ENCODE results near the gene COL6A3.

GRCh38 chr2:237298151-237299118 is 115.5 kb downstream of the COL6A3 start:
- TF ChIP-seq ZNF585B (tag by site-specific recombination; IDR thresholded peaks at IDR 0.05) (no peak), ZBTB1 (tag by site-specific recombination; IDR thresholded peaks at IDR 0.05) (no peak), HOXA7 (CRISPR knock-in tag; IDR thresholded peaks at IDR 0.05; ENCODE audit: borderline replicate concordance) (no peak), ZNF560 (tag by site-specific recombination; IDR thresholded peaks at IDR 0.05; ENCODE audit: borderline replicate concordance) (no peak), ZNF140 (tag by site-specific recombination; IDR thresholded peaks at IDR 0.05) (no peak), ZNF324 (tag by site-specific recombination; IDR thresholded peaks at IDR 0.05) (no peak), ZNF48 (tag by site-specific recombination; IDR thresholded peaks at IDR 0.05) (no peak), ZNF501 (tag by site-specific recombination; IDR thresholded peaks at IDR 0.05) (no peak), EGR2 (tag by site-specific recombination; IDR thresholded peaks at IDR 0.05; ENCODE audit: low read depth) (no peak), KLF8 (tag by site-specific recombination; IDR thresholded peaks at IDR 0.05) (peak; percentile 66), ZNF292 (tag by site-specific recombination; IDR thresholded peaks at IDR 0.05; ENCODE audit: borderline replicate concordance, low read depth) (no peak), TCF7L2 (IDR thresholded peaks at IDR 0.05; ENCODE audit: borderline replicate concordance, low read depth, low read length) (0 out of 2 replicates have a peak, but pooled peaks have one; percentile 5)
